DMS53 (cell line): ENCODE data around the gene UNC5B.

Source experiments
- DNase-seq: peaks from one replicate; lab custom pipeline; 2025; lab: John Stamatoyannopoulos, UW

UNC5B gene

DNA sequence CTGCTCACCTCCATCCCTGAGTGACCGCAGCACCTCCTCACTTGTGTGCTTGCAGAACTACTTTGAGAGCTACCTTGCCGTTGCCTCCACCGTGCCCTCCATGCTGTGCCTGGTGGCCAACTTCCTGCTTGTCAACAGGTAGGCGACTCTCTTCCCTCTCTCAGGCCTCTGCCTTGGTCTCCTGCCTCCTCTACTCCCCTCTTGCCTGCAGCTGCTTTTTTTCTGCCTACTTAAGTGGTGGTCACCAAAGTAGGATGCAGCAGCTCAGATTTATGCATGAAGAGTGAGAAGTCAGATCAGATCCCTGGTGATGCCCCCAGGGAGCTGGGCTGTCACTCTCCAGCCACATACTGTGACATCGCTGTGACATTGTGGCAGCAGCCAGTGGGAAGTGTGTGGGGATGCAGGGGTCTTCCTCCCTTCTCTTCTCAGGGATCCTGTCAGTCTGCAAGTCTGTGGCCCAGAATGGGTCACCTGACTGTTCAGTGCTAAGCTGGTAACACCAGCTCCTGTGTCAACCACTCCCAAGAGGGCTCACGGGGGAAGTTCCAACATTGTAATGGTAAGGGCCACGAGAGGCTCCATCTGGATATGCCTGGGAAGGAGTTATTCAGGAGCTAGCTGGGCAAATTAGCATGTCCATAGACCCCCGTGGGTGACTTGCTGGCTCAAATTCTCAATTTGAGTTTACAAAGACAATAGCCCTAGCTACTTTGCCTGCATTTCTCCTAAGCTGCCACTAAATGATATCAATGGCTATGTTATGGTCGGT lies 132.0 kb downstream of the UNC5B start:
- no peak for DNase-seq

DNA sequence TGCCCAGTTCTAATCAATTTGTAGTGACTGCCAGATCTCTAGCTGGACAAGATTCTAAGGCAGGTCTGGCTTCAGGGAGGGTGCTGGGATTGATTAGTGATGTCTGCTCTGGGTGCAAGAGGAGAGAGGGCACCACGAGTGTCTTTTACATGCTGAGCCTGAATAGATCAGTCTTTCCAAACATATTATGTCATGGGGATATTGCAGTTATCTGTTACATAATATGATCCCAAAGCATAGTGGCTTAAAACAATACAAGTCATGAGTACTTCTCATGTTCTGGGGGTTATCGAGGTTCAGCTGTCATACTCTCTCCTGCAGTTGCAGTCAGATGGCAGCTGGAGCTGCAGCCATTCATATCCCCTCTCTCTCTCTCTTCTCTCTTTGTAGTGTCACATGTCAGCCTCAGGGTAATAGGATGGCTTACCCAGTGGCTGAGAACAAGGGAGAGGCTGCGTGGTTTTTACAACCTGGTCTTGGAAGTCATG lies 132.7 kb downstream of the UNC5B start:
- no peak for DNase-seq

DNA sequence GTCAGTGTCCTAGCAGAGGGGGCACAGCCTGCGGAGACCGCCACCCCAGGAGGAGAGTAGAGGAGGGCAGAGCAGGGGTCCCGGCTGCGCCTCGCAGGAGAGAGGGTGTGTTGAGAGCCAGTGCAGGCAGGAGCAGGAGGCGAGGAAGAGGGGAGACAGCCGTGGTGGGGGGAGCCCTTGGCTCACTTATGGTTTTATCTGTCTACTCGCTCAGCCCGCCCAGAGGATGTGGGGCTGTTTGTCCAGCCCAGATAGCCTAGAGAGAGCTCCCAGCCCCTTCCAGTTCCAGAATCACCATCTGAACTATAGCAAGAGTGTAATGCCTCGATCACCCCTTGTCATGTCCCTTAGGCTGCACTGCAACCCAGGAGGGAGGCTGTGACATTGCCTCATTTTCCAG lies 133.3 kb downstream of the UNC5B start:
- DNase-seq, result no peak

DNA sequence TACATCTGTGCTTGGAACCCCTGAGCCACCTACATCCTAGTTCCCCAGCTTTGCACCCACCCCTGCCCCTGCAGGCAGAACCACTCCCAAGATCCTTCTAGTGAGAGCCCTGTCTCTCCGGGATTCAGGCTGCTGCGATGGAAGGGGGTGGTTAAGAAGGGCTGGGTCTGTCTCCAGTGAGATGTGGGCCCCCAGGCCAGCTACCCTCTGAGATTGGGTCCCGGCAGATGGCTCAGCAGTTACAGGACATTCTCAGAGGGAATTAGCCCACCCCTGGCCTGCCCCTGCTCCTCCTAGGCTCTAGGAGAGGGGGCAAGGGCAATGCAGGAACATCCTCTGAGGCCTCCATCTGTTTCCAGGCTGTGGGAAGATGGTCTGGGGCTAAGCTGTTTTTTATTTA lies 134.4 kb downstream of the UNC5B start:
- no peak for DNase-seq

DNA sequence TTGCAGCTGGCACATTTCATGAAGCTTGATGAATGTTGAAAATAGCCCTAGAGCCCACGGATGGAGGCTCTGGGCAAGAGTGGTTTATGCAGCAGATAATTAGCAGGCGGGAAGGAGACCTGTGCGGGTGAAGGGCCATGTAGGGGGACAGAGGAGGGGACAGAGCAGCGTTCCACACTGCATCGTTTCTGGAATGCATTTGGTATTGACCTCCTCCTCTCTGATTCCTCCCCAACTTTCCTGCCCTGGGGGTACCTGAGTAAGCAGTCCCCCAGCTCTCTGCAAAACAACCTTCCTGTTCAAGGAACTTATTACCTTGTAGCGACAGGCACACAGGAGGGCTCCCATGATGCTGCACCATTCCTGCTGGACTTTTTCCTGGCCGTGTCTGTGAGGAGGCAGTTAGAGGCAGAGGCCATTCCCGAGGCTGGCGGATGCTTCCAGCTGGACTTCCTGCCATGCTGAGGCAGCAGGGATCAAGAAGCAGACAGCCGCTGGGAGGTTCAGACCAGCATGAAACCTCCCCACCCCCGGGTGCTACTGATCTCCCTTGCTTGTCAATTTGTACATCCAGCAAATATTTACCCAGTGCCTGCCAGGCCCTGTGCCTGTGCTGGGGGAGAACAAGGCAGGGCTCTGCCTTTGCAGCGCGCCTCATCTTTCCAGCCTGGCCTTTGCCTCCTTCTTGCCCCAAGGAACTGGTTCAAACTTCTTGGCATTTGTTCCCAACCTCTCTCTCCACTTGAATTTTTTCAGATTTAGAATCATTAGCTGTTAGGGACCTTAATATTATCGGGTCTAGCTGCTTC lies 135.4 kb downstream of the UNC5B start:
- peak; percentile 86 for DNase-seq

DNA sequence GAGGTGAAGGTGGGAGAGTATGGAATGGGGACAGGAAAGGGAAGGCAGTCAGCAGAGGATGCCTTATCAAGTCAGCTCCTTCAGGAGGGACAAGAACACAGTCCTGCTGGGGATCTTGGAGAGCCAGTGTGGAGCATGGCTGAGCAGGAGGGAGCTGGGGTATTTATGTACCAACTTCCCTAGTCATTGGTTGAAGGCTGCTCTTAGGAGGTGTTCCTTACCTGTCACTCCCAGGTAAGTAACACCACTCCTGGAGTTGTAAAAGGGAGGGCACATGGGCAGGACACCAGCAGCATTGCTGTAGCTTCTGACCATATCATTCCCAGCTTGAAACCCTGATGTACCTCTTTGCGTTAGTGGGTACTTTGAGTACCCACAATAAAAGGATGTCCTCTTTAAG lies 136.5 kb downstream of the UNC5B start:
- no peak for DNase-seq

DNA sequence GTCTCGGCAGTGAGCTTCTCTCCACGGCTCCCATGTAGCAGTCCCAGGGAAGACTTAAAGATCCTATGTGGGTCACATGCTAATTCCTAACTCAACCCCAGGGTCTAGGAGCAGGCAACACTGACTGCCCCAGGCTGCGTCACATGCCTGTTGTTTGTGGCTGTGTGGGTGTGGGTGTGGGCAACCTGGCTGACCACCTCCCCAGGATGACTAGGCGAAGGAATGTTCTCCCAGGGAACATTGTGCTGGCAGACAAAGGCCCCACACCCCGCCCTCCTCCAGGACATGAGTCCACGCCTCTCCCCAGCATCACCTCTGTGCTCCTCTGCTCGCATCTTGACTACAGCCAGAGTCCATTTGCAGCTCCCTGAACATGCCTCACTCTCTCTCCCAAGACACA lies 137.0 kb downstream of the UNC5B start:
- DNase-seq, result no peak

DNA sequence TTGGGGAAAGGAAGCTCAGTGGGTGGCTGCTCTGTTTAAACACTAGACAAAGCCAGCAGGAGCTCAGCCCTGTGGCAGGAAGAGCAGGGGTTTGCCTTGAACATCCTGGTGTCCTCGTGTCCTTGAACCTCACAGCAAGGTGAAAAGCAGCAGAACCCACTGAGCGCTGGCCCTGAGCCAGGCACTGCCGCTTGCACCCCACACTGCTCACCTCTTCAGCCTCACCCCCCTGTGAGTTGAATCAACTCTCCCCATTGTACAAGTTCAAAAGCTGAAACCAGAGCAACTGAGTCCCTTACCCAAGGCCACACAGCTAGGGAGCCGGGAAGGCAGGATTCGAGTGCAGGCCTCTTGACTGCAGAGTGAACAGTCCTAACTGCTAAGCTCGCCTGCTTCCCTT lies 138.7 kb downstream of the UNC5B start:
- DNase-seq, result no peak

DNA sequence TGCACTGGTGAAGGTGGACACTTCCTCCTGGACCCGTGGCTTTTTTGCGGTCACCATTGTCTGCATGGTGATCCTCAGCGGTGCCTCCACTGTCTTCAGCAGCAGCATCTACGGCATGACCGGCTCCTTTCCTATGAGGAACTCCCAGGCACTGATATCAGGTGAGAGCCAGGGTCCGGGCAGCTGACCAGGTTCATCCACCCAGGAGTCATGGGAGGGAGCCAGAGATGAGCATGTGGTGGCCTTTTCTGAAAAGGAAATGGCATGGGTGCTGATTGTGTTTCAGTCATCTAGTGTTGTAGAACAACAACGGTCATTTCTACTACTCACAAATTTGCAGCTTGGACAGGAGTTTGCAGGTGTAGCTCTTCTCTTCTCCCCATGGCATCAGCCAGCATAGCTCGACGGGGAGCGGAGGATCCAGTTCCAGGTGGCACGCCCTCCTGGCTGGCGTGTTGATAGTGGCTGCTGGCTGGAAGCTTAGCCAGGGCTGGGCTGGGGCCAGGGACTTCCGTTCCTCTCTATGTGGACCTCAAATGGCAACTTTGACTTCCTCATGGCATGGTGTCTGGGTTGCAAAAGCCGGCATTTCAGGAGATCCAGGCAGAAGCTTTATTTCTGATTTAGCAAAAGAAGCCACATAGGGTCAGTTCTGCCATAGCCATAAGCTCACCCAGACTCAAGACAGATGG lies 139.4 kb downstream of the UNC5B start:
- no peak for DNase-seq
